SK-N-SH (cell line): Measurements from ENCODE around the gene CIPC. TPM values are rescaled to one million over a fixed set of nuclear protein-coding genes. Genes with fewer than 3 reads are reported as not detected.

ENCODE experiments used
- CTCF ChIA-PET: fragments of 300-600, 350-600 bp; formaldehyde crosslinking; extraction: SDS; loops from one replicate; lab custom pipeline; 2021; lab: Yijun Ruan, JAX
- POLR2A ChIA-PET: fragments of 350-600 bp; sonication (Branson Sonifier 250); formaldehyde crosslinking; extraction: SDS; loops from one replicate; lab custom pipeline; 2020; ENCODE audit warnings: antibody characterized with exemption, inconsistent platforms; lab: Yijun Ruan, JAX
- DNase-seq: peaks from one replicate; pipeline ENCODE4 v3.0.0; 2012
- H2AFZ ChIP-seq: fragments of 200-600 bp; sonication (generic); 2 replicates; pipeline ENCODE4 v1.8.1; 2016; ENCODE audit warnings: antibody characterized with exemption, mild to moderate bottlenecking, low read depth
- H3F3A ChIP-seq: fragments of 200-600 bp; sonication (generic); replicated peaks from 2 replicates; pipeline ENCODE3; 2016; ENCODE audit warnings: antibody characterized with exemption, mild to moderate bottlenecking; ENCODE audit not compliant: insufficient read depth
- H3K27ac ChIP-seq, 2 experiments: fragments of 200-500 bp in 1 of 2; fragments of 200-600 bp in 1 of 2; sonication (Bioruptor generic) in 1 of 2; sonication (generic), shearing (Covaris generic) in 1 of 2; 2 replicates each; pipeline versions ENCODE4 v1.5.1 to v1.6.1; 2014 to 2016; ENCODE audit warnings: low read depth in 2 of 2, inconsistent platforms in 1 of 2, low read length in 1 of 2, mild to moderate bottlenecking in 1 of 2, mixed read lengths in 1 of 2
- H3K27me3 ChIP-seq: fragments of 200-600 bp; sonication (generic), shearing (Covaris generic); 2 replicates; pipeline ENCODE4 v1.6.1; 2016; ENCODE audit warnings: mixed run types; ENCODE audit not compliant: insufficient read depth
- H3K36me3 ChIP-seq, 2 experiments: fragments of 200-500 bp in 1 of 2; fragments of 200-600 bp in 1 of 2; sonication (Bioruptor generic) in 1 of 2; sonication (generic) in 1 of 2; replicated peaks in 1 of 2; 2 replicates each; pipeline versions ENCODE3 to v1.5.1; 2014 to 2016; ENCODE audit warnings: low read length in 1 of 2, mild to moderate bottlenecking in 1 of 2; ENCODE audit not compliant: insufficient read depth in 2 of 2, control insufficient read depth in 1 of 2
- H3K4me1 ChIP-seq, 2 experiments: fragments of 200-500 bp in 1 of 2; fragments of 200-600 bp in 1 of 2; sonication (Bioruptor generic) in 1 of 2; sonication (generic), shearing (Covaris generic) in 1 of 2; 2 replicates each; pipeline versions ENCODE4 v1.5.1 to v1.6.1; 2014 to 2016; ENCODE audit warnings: low read depth in 1 of 2, low read length in 1 of 2, mixed run types in 1 of 2; ENCODE audit not compliant: insufficient read depth in 2 of 2, control insufficient read depth in 1 of 2
- H3K4me2 ChIP-seq: fragments of 200-600 bp; sonication (generic), shearing (Covaris generic); 2 replicates; pipeline ENCODE4 v1.6.1; 2017; ENCODE audit warnings: mixed run types
- H3K4me3 ChIP-seq, 2 experiments: fragments of 200-500 bp in 1 of 2; fragments of 200-600 bp in 1 of 2; sonication (Bioruptor generic) in 1 of 2; sonication (generic), shearing (Covaris generic) in 1 of 2; 2 replicates each; pipeline versions ENCODE4 v1.5.1 to v1.8.1; 2014 to 2016; ENCODE audit warnings: low read depth in 2 of 2, inconsistent platforms in 1 of 2, low read length in 1 of 2, mild to moderate bottlenecking in 1 of 2, mixed read lengths in 1 of 2, moderate library complexity in 1 of 2
- H3K79me2 ChIP-seq: fragments of 200-600 bp; sonication (generic); 2 replicates; pipeline ENCODE4 v1.8.1; 2017; ENCODE audit warnings: mild to moderate bottlenecking; ENCODE audit not compliant: insufficient read depth
- H3K9ac ChIP-seq: fragments of 200-600 bp; sonication (generic); 2 replicates; pipeline ENCODE4 v1.6.1; 2017; ENCODE audit warnings: mixed run types
- H3K9me2 ChIP-seq: fragments of 200-600 bp; sonication (generic); 2 replicates; pipeline ENCODE4 v1.6.1; 2017; ENCODE audit warnings: mixed run types
- H3K9me3 ChIP-seq: fragments of 200-600 bp; sonication (generic); 2 replicates; pipeline ENCODE4 v1.6.1; 2017; ENCODE audit warnings: mixed run types, mild to moderate bottlenecking, moderate library complexity
- H4K20me1 ChIP-seq: fragments of 200-600 bp; sonication (generic); 2 replicates; pipeline ENCODE4 v1.6.1; 2017; ENCODE audit warnings: mild to moderate bottlenecking, mixed run types; ENCODE audit not compliant: insufficient read depth
- CHD2 ChIP-seq: fragments of 150-350 bp; IDR thresholded peaks from 2 replicates; pipeline ENCODE4 v1.6.1; 2018; ENCODE audit warnings: low read length; ENCODE audit not compliant: partially characterized antibody
- CTCF ChIP-seq: fragments of 200-600 bp; sonication (generic); IDR thresholded peaks from 2 replicates; pipeline ENCODE4 v1.6.1; 2017; ENCODE audit warnings: antibody characterized with exemption, mild to moderate bottlenecking, moderate library complexity
- FOXJ3 ChIP-seq: sonication (generic); formaldehyde crosslinking; IDR thresholded peaks from 2 replicates; pipeline ENCODE4 v1.5.1; 2020; ENCODE audit warnings: mild to moderate bottlenecking, missing genetic modification reagents
- FOXM1 ChIP-seq: IDR thresholded peaks from 2 replicates; pipeline ENCODE4 v1.4.0; 2012; ENCODE audit warnings: low read depth, mild to moderate bottlenecking
- GATA2 ChIP-seq: sonication (generic); formaldehyde crosslinking; IDR thresholded peaks from 2 replicates; pipeline ENCODE4 v1.5.0; 2020; ENCODE audit warnings: mild to moderate bottlenecking, missing genetic modification reagents
- IRF3 ChIP-seq: fragments of 150-350 bp; IDR thresholded peaks from 2 replicates; pipeline ENCODE4 v1.6.1; 2016; ENCODE audit warnings: mild to moderate bottlenecking, low read depth, low read length
- JUND ChIP-seq: IDR thresholded peaks from 2 replicates; pipeline ENCODE4 v1.4.0; 2012
- MEF2A ChIP-seq: IDR thresholded peaks from 2 replicates; pipeline ENCODE4 v1.4.0; 2012; ENCODE audit warnings: low read depth, borderline replicate concordance
- NFIC ChIP-seq: IDR thresholded peaks from 2 replicates; pipeline ENCODE4 v1.4.0; 2012; ENCODE audit warnings: borderline replicate concordance
- POLR2AphosphoS5 ChIP-seq: IDR thresholded peaks from 2 replicates; pipeline ENCODE4 v1.6.1; 2012; ENCODE audit warnings: low read depth, low read length
- SIN3A ChIP-seq: IDR thresholded peaks from 2 replicates; pipeline ENCODE4 v1.6.1; 2012; ENCODE audit warnings: low read depth, mild to moderate bottlenecking, low read length, moderate library complexity, borderline replicate concordance
- TAF1 ChIP-seq: IDR thresholded peaks from 2 replicates; pipeline ENCODE4 v1.6.1; 2012; ENCODE audit warnings: low read depth, mild to moderate bottlenecking, low read length, moderate library complexity, borderline replicate concordance
- TCF12 ChIP-seq: IDR thresholded peaks from 2 replicates; pipeline ENCODE4 v1.4.0; 2012
- TEAD4 ChIP-seq: IDR thresholded peaks from 2 replicates; pipeline ENCODE4 v1.4.0; 2012; ENCODE audit warnings: mild to moderate bottlenecking, borderline replicate concordance; ENCODE audit not compliant: insufficient read depth
- WGBS: methylation state at CpG from one replicate; pipeline ENCODE4 v1.1.6; 2017; ENCODE audit warnings: low lambda C conversion rate; 5-methylcytosine and 5-hydroxymethylcytosine counted together
- polyA plus RNA-seq, 3 experiments: library from polyadenylated mRNA; depleted of rRNA; stranded (reverse); fragments of >200 nt; gene quantifications; 2 replicates each; pipeline ENCODE4 v1.2.3, GENCODE V29; 2012
- TF ChIP-seq, protein P1 (sequence below): IDR thresholded peaks from 2 replicates; pipeline ENCODE4 v1.4.0; 2012; ENCODE audit warnings: low read depth, borderline replicate concordance
- TF ChIP-seq, protein P2 (sequence below): IDR thresholded peaks from 2 replicates; pipeline ENCODE4 v1.4.0; 2012; ENCODE audit warnings: low read depth, borderline replicate concordance
- TF ChIP-seq, protein P3 (sequence below): IDR thresholded peaks from 2 replicates; pipeline ENCODE4 v1.4.0; 2012; ENCODE audit warnings: low read depth
- TF ChIP-seq, protein P4 (sequence below): IDR thresholded peaks from 2 replicates; pipeline ENCODE4 v1.6.1; 2012; ENCODE audit warnings: mild to moderate bottlenecking, low read depth, low read length, moderate library complexity

CIPC gene
- polyA plus RNA-seq, 1 of the 3 experiments (the other 2 are of a cell fraction): 6.5 TPM

DNA sequence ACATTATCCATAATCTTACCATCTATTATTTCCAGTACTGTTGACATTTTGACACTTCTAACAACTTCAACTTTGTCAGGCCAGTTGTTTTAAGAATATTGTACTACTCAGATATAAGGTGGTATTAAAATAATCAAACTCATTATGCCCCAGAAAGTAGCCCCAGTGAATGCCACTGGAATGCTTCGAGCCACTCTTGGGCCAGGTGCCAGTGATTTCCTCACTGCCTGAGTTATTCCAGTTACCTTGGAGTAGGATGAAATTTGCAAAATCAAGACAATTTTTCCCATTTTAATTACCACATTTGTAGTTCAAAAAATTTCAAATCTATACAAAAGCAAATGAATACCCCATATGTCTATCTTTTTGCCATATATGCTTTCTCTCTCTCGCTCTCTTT, 9.2 kb downstream of the CIPC start:
- Histone ChIP-seq H3K9me2 (no peaks in the 10 kb centered on the region), H4K20me1 (no peaks in the 10 kb centered on the region), H3K27me3 (no peaks in the 10 kb centered on the region), H3F3A (no peaks in the 10 kb centered on the region), H3K9ac (no peak overlapping the region), H3K4me2 (no peak overlapping the region), H2AFZ (no peak overlapping the region), H3K9me3 (no peaks in the 10 kb centered on the region), H3K4me3 (no peak overlapping the region), H3K79me2 (peaks cover 11% of the 10 kb centered on the region; the same call in 1 of the 2 replicates), H3K36me3 (peaks cover 46 to 61% of the 10 kb centered on the region in 2 experiments), H3K27ac (no peak overlapping the region), H3K4me1 (peaks cover 0 to 2% of the 10 kb centered on the region in 2 experiments; a peak in 1 of 4 replicates)
- CTCF ChIA-PET: interaction anchor here (0.8 to 1.6 kb wide), 3 partner anchors 17 to 231 kb away, joined by 3 to 4 read pairs (median 3); no protein-coding TSS in a partner anchor
- 100% methylated on average over 2 of the region's 2 CpGs for whole genome bisulfite sequencing
- DNase-seq: no peak
- no peak for TF ChIP-seq JUND
- POLR2A ChIA-PET: no interaction called here

GRCh38 chr14:77108753-77109152, 10.7 kb downstream of the CIPC start:
- 97% methylated on average over 2 of the region's 2 CpGs for WGBS
- Histone ChIP-seq H3F3A (no peaks in the 10 kb centered on the region), H3K9me2 (no peaks in the 10 kb centered on the region), H3K27ac (no peak overlapping the region), H3K36me3 (peaks cover 60 to 72% of the 10 kb centered on the region in 2 experiments), H4K20me1 (no peaks in the 10 kb centered on the region), H2AFZ (no peak overlapping the region), H3K4me3 (no peak overlapping the region), H3K9me3 (no peaks in the 10 kb centered on the region), H3K79me2 (0 out of 2 replicates have a peak, but pooled peaks cover 3% of the 10 kb centered on the region), H3K4me1 (peaks cover 0 to 2% of the 10 kb centered on the region in 2 experiments; a peak in 1 of 4 replicates), H3K27me3 (no peaks in the 10 kb centered on the region), H3K4me2 (no peak overlapping the region), H3K9ac (no peak overlapping the region)
- no peak for DNase-seq
- ChIA-PET CTCF (interaction anchor here (0.7 to 4.6 kb wide), 9 partner anchors 8 to 207 kb away, joined by 3 to 24 read pairs (median 3); partner anchors contain the start of gene ZDHHC22), POLR2A (interaction anchor here (1.4 kb wide), 1 partner anchor 15 kb away, joined by 4 read pairs; no protein-coding TSS in a partner anchor)
- TF ChIP-seq MEF2A: no peak
- TF ChIP-seq, protein P1, sequence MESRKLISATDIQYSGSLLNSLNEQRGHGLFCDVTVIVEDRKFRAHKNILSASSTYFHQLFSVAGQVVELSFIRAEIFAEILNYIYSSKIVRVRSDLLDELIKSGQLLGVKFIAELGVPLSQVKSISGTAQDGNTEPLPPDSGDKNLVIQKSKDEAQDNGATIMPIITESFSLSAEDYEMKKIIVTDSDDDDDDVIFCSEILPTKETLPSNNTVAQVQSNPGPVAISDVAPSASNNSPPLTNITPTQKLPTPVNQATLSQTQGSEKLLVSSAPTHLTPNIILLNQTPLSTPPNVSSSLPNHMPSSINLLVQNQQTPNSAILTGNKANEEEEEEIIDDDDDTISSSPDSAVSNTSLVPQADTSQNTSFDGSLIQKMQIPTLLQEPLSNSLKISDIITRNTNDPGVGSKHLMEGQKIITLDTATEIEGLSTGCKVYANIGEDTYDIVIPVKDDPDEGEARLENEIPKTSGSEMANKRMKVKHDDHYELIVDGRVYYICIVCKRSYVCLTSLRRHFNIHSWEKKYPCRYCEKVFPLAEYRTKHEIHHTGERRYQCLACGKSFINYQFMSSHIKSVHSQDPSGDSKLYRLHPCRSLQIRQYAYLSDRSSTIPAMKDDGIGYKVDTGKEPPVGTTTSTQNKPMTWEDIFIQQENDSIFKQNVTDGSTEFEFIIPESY: no peak
- TF ChIP-seq SIN3A: no peak
- no peak for TF ChIP-seq TAF1
- no peak for TF ChIP-seq POLR2AphosphoS5
- TF ChIP-seq FOXJ3 (CRISPR knock-in tag): no peak
- no peak for TF ChIP-seq CHD2
- TF ChIP-seq, protein P2, sequence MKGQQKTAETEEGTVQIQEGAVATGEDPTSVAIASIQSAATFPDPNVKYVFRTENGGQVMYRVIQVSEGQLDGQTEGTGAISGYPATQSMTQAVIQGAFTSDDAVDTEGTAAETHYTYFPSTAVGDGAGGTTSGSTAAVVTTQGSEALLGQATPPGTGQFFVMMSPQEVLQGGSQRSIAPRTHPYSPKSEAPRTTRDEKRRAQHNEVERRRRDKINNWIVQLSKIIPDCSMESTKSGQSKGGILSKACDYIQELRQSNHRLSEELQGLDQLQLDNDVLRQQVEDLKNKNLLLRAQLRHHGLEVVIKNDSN: no peak
- no peak for TF ChIP-seq CTCF
- TF ChIP-seq TEAD4: no peak
- TF ChIP-seq IRF3: no peak
- TF ChIP-seq, protein P3, sequence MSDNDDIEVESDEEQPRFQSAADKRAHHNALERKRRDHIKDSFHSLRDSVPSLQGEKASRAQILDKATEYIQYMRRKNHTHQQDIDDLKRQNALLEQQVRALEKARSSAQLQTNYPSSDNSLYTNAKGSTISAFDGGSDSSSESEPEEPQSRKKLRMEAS: no peak
- TF ChIP-seq TCF12: no peak
- TF ChIP-seq, protein P4, sequence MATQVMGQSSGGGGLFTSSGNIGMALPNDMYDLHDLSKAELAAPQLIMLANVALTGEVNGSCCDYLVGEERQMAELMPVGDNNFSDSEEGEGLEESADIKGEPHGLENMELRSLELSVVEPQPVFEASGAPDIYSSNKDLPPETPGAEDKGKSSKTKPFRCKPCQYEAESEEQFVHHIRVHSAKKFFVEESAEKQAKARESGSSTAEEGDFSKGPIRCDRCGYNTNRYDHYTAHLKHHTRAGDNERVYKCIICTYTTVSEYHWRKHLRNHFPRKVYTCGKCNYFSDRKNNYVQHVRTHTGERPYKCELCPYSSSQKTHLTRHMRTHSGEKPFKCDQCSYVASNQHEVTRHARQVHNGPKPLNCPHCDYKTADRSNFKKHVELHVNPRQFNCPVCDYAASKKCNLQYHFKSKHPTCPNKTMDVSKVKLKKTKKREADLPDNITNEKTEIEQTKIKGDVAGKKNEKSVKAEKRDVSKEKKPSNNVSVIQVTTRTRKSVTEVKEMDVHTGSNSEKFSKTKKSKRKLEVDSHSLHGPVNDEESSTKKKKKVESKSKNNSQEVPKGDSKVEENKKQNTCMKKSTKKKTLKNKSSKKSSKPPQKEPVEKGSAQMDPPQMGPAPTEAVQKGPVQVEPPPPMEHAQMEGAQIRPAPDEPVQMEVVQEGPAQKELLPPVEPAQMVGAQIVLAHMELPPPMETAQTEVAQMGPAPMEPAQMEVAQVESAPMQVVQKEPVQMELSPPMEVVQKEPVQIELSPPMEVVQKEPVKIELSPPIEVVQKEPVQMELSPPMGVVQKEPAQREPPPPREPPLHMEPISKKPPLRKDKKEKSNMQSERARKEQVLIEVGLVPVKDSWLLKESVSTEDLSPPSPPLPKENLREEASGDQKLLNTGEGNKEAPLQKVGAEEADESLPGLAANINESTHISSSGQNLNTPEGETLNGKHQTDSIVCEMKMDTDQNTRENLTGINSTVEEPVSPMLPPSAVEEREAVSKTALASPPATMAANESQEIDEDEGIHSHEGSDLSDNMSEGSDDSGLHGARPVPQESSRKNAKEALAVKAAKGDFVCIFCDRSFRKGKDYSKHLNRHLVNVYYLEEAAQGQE: no peak
- TF ChIP-seq NFIC: no peak
- TF ChIP-seq FOXM1: no peak
- TF ChIP-seq GATA2 (CRISPR knock-in tag): no peak
